GM13976 (cell line): ENCODE measurements around the gene SDK1.
A peak's percentile ranks its signal among the peaks of the same experiment; 100 is the strongest.

ENCODE experiments used
- DNase-seq: peaks from one replicate; pipeline ENCODE4 v3.0.0; 2012; ENCODE audit warnings: low spot score
- CTCF ChIP-seq: IDR thresholded peaks from 2 replicates; pipeline ENCODE4 v1.5.1; 2012; ENCODE audit warnings: borderline replicate concordance, mild to moderate bottlenecking; ENCODE audit not compliant: insufficient read depth; ENCODE audit errors: extremely low read depth, missing control alignments, control extremely low read depth
- in situ Hi-C: fragments of 300-500 bp; cut with MboI; formaldehyde crosslinking; loops from one replicate; pipeline ENCODE4 v1.12.0; 2022; ENCODE audit warnings: low sequenced_read_pairs, mixed read lengths, inconsistent platforms; ENCODE audit not compliant: unreplicated experiment

SDK1 gene

GRCh38 chr7:4048336-4048735 is 747.3 kb downstream of the SDK1 start:
- peak; percentile 12 for DNase-seq
- TF ChIP-seq CTCF = no peak
- in situ Hi-C loops = no loop called here

- peak; percentile 4 for DNase-seq
- in situ Hi-C loops = no loop called here
- no peak for TF ChIP-seq CTCF
Measured at GRCh38 chr7:4049202-4049601, 748.1 kb downstream of the SDK1 start.

GRCh38 chr7:4050126-4050660 is 749.1 kb downstream of the SDK1 start:
- TF ChIP-seq CTCF = no peak
- DNase-seq = peak; percentile 6
- in situ Hi-C loops = no loop called here

- TF ChIP-seq CTCF = no peak
- in situ Hi-C loops = no loop called here
- DNase-seq = no peak
Measured at GRCh38 chr7:4051696-4052095, 750.6 kb downstream of the SDK1 start.

- no peak for TF ChIP-seq CTCF
- no peak for DNase-seq
- in situ Hi-C loops = no loop called here
Measured at GRCh38 chr7:4052130-4052529, 751.1 kb downstream of the SDK1 start.

GRCh38 chr7:4054158-4054557 is 753.1 kb downstream of the SDK1 start:
- DNase-seq = no peak
- in situ Hi-C loops = no loop called here

More at GRCh38 chr7:4054158-4054557, 753.1 kb downstream of the SDK1 start:
- TF ChIP-seq CTCF = no peak
